ENCODE data around the gene VAV1. TPM values are rescaled to one million over a fixed set of nuclear protein-coding genes. Genes with fewer than 3 reads are reported as not detected.

The VAV1 gene
- polyA plus RNA-seq, 2 of the 4 experiments (the other 2 are of a cell fraction) = 5.6 to 7.5 TPM

- TF ChIP-seq CTCF (IDR thresholded peaks at IDR 0.05) (peak; percentile 44; the same call in 2 of the 3 replicates), RAD21 (conservative IDR thresholded peaks at IDR 0.05 in 1 of 2, IDR thresholded peaks at IDR 0.05 in 1 of 2) (peak; percentile 47 to 52; a peak in 4 of 5 replicates)
Measured at GRCh38 chr19:6736169-6736916, 36.2 kb upstream of the VAV1 start (continued).

GRCh38 chr19:6736917-6737283 lies 35.6 kb upstream of the VAV1 start:
- no peak for FAIRE-seq
- Histone ChIP-seq H3K27ac (peak overlapping the region; percentile 91 to 98), H3K4me3 (peak overlapping the region; percentile 93), H3K4me2 (peak overlapping the region; percentile 84), H3K9me3 (no peaks in the 10 kb centered on the region), H3K4me1 (peaks cover 24% of the 10 kb centered on the region)
- 0% methylated on average over 6 of the region's 16 CpGs for WGBS (ENCODE audit: missing lambda C conversion rate)
- POLR2A ChIA-PET = interaction anchor here (1.0 to 2.3 kb wide), 4 partner anchors 16 to 206 kb away, joined by 4 to 10 read pairs (median 7); partner anchors contain the start of genes C3 and TNFSF9
- CTCF ChIA-PET = interaction anchor here (0.9 to 5.0 kb wide), 11 partner anchors 16 to 219 kb away, joined by 3 to 127 read pairs (median 4); partner anchors contain the start of genes C3 and VAV1
- no peak for TF ChIP-seq NPAS2 (CRISPR knock-in tag; IDR thresholded peaks at IDR 0.05; ENCODE audit: borderline replicate concordance)
- peak in 1 of 2 experiments; percentile 3; a peak in 1 of 5 replicates for TF ChIP-seq RAD21 (conservative IDR thresholded peaks at IDR 0.05 in 1 of 2, IDR thresholded peaks at IDR 0.05 in 1 of 2)
- no peak for DNase-seq (ENCODE audit: low read depth in 1 of 2, low spot score in 1 of 2)
- ATAC-seq = peak in 1 of 2 experiments; percentile 3; a peak in 3 of 6 replicates

DNA sequence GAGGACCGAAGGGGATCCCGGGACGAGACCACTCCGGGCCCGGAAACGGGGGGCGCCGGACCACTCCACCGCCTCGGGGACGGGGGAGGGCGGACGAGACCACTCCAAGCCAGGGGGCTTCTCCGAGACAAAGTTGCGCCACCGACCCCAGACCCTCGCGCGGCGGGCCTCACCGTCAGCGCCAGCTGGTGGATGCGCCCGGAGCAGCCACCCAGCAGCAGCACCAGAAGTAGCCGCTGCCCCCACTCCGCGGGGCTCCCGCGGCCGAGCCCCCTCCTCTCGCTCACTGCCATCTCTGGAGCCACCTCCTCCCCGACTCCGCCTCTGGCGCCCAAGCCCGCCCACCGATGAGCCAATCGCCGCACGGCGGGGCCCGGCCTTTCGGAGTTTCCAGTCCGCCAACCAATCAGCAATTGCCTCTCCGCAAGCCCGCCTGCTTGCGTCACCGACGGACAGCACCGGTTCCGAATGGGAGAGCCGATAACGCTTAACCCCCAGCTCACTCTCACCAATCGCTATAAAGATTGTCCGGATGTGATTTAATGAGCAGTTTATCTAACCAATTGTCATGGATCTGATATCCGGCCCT lies 35.1 kb upstream of the VAV1 start, which contains the start of gene GPR108:
TSS of gene GPR108 (minus strand) at position 297 of the 589 bp plus-strand sequence. CDS start at position 293, 4 bp downstream.
- Histone ChIP-seq H3K27ac (peak within 1 kb of the TSS; percentile 97 to 98), H3K4me1 (peaks cover 28% of the 10 kb centered on the region), H3K9me3 (no peaks in the 10 kb centered on the region), H3K4me3 (peak within 1 kb of the TSS; percentile 93), H3K4me2 (peak within 1 kb of the TSS; percentile 99)
- TF ChIP-seq NFE2L2 (conservative IDR thresholded peaks at IDR 0.05; ENCODE audit: low read length) (no peak), GATA3 (IDR thresholded peaks at IDR 0.05; ENCODE audit: borderline replicate concordance) (peak; percentile 84), MAZ (IDR thresholded peaks at IDR 0.05; ENCODE audit: borderline replicate concordance, low read depth, low read length) (peak; percentile 57; the same call in 1 of the 2 replicates), CHD4 (IDR thresholded peaks at IDR 0.05; ENCODE audit: borderline replicate concordance) (no peak), RAD21 (conservative IDR thresholded peaks at IDR 0.05 in 1 of 2, IDR thresholded peaks at IDR 0.05 in 1 of 2) (no peak), RCOR1 (IDR thresholded peaks at IDR 0.05; ENCODE audit: low read depth, low read length) (no peak), NPAS2 (CRISPR knock-in tag; IDR thresholded peaks at IDR 0.05; ENCODE audit: borderline replicate concordance) (no peak), BHLHE40 (IDR thresholded peaks at IDR 0.05; ENCODE audit: low read depth, low read length) (peak; percentile 86), CEBPB (IDR thresholded peaks at IDR 0.05) (no peak), KDM1A (IDR thresholded peaks at IDR 0.05; ENCODE audit: low read depth) (no peak), HDAC2 (IDR thresholded peaks at IDR 0.05) (no peak), RNF2 (IDR thresholded peaks at IDR 0.05; ENCODE audit: borderline replicate concordance, low read depth) (no peak), EP300 (IDR thresholded peaks at IDR 0.05) (no peak), JUN (IDR thresholded peaks at IDR 0.05) (peak in 1 of 2 experiments; percentile 38; a peak in 2 of 5 replicates), PBX3 (IDR thresholded peaks at IDR 0.05) (peak; percentile 96), HOXB5 (CRISPR knock-in tag; IDR thresholded peaks at IDR 0.05) (no peak), HOXB13 (CRISPR knock-in tag; IDR thresholded peaks at IDR 0.05; ENCODE audit: low read depth) (no peak), ZC3H11A (IDR thresholded peaks at IDR 0.05) (no peak), HMGXB4 (CRISPR knock-in tag; IDR thresholded peaks at IDR 0.05; ENCODE audit: borderline replicate concordance) (0 out of 2 replicates have a peak, but pooled peaks have one; percentile 22)
- TF ChIP-seq, protein P1, sequence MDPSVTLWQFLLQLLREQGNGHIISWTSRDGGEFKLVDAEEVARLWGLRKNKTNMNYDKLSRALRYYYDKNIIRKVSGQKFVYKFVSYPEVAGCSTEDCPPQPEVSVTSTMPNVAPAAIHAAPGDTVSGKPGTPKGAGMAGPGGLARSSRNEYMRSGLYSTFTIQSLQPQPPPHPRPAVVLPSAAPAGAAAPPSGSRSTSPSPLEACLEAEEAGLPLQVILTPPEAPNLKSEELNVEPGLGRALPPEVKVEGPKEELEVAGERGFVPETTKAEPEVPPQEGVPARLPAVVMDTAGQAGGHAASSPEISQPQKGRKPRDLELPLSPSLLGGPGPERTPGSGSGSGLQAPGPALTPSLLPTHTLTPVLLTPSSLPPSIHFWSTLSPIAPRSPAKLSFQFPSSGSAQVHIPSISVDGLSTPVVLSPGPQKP (IDR thresholded peaks at IDR 0.05; ENCODE audit: low read depth, low read length) = no peak
- WGBS (ENCODE audit: missing lambda C conversion rate) = 0% methylated on average over 6 of the region's 55 CpGs
- peak; percentile 62 to 79 for ATAC-seq
- DNase-seq (ENCODE audit: low read depth in 1 of 2, low spot score in 1 of 2) = peak; percentile 44 to 99
- ChIA-PET CTCF (interaction anchor here (0.6 to 5.0 kb wide), 20 partner anchors 8 to 688 kb away, joined by 3 to 127 read pairs (median 4); partner anchors contain the start of genes C3, SH2D3A and VAV1), POLR2A (interaction anchor here (0.6 to 2.3 kb wide), 5 partner anchors 15 to 207 kb away, joined by 3 to 10 read pairs (median 7); partner anchors contain the start of genes C3 and TNFSF9)
- FAIRE-seq = no peak

All from A549 (cell line).